ENCODE results near the gene CELF1. TPM values are rescaled to one million over a fixed set of nuclear protein-coding genes. Genes with fewer than 3 reads are reported as not detected.

CELF1 gene
- total RNA-seq, 1 donor from 2014 or later, result 106 TPM

DNA sequence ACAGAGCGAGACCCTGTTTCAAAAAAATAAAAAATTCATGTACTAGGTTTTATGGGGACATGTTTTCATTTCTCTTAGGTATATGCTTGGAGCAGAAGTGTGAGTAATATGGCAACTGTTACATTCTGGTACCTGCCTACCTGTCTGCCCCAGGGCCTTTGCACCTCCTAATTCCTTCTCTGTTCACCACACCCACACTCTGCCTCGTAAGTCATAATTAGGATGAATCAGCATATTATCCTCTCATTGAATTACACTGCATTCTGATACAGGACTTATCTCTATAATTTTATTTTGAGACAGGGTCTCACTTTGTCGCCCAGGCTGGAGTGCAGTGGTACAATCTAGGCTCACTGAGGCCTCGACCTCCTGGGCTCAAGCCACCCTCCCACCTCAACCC is 100.9 kb downstream of the CELF1 start:
- DNase-seq (ENCODE audit: extremely low read depth, low read depth, low spot score), result no peak

DNA sequence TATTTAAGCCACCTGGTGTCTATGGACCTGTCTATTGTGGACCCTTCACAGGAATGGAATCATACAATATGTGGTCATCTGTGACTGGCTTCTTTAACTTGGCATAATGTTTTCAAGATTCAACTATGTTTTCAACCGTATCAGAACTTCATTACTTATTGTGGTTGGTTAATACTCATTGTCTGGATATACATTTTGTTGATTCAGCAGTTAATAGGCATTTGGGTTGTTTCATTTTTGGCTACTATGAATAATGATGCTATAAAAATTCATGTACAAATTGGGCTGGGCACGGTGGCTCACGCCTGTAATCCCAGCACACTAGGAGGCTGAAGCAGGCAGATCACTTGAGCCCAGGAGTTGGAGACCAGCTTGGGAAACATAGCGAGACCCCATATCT is 101.5 kb downstream of the CELF1 start:
- no peak for DNase-seq (ENCODE audit: extremely low read depth, low read depth, low spot score)

DNA sequence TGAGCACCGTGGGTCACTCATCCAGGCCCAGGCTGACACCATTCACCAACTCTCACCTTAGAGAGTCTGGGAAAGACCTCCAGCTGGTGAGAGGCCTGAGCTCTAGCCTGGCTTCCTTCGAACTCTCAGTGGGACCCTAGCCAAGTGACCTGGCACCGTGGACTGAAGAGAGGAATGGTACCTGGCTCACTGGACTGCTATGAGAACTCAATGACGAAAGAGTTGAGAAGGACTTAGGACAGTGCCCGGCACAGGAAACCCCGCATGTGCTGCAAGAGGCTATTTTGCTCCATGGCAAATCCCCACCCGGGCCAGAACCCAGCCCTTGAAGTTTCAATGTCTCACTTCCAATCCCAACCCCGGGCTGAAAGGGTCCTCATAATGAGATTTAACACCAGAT is 103.4 kb downstream of the CELF1 start:
- no peak for DNase-seq (ENCODE audit: extremely low read depth, low read depth, low spot score)

DNA sequence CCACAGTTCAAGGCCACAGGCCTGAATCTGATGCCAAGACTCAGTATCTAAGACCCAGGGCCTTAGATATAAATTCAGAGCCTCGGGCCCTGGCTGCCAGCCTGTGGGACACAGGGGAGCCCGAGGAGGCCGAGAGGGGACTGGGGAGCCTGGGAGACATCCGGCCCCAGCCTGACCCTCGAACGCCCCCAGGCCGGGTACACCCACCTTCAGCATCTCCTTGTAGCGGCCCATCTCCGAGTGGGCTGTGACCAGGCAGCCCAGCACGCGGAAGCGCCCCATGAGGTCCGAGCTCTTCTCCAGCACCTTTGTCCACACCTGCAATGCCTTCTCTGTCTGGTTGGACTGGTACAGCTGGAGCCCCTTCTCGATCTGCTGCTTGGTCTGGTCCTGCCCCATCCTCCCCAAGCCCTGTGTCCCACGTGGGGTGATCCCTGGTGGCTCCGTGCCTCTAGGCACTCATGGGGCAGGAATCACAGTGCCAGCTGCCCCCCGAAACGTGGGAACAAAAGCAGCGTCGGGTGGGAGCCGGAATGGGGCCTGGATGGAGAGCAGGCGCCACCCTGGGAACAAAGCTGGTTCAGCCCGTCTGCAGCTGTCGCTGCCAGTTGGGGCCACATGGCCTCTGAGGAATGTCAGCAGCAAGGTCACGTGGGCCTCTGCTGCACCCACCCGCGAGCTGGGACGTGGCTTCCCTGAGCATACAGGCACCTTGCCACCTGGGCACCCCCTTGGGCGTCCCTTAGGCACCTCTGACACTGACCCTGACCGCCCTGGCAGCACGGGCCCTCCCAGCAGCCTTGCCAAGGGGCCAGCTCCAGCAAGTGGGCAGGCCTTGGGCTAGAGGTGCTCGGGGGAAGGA is 104.1 kb downstream of the CELF1 start, which contains the start of gene RAPSN:
Gene RAPSN (minus strand): TSS at position 571 of the 862 bp plus-strand sequence. CDS start 172 bp downstream, at position 399.
- DNase-seq (ENCODE audit: extremely low read depth, low read depth, low spot score), result no peak

DNA sequence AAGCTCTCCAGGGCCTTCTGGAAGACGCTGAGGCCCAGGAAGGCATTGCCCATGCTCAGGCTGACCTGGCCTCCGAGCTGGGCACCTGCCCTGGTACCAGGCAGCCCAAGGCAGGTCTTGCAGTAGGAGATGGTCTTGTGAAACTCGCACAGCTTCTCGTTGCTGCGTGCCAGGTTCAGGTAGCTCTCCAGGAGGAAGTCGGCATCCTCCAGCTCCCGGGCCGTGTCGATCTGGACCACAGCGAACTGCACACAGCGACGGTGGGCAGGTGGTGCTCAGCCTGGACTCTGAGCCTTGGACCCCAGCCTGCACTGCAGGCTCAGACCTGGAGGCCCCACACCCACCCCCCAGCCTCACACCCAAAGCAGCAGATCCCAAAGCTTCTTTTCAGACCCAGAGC is 105.0 kb downstream of the CELF1 start:
- DNase-seq (ENCODE audit: extremely low read depth, low read depth, low spot score), result no peak

DNA sequence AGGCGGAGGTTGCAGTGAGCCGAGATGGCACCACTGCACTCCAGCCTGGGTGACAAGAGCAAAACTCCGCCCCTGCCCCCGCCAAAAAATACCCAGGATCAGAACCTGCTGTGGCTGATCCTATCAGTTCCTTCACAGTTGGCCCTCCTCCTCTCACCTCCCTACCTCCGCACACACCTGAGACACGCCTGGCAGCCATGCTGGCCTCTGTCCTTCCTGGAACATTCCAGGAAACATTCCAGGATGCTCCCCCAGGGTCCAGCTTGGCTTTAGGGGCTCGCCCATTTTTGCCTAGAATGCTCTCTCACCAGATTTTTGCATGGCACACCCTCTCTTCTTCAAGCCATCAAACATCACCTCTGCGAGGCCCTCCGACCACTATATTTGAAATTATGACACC is 106.1 kb downstream of the CELF1 start:
- no peak for DNase-seq (ENCODE audit: extremely low read depth, low read depth, low spot score)

DNA sequence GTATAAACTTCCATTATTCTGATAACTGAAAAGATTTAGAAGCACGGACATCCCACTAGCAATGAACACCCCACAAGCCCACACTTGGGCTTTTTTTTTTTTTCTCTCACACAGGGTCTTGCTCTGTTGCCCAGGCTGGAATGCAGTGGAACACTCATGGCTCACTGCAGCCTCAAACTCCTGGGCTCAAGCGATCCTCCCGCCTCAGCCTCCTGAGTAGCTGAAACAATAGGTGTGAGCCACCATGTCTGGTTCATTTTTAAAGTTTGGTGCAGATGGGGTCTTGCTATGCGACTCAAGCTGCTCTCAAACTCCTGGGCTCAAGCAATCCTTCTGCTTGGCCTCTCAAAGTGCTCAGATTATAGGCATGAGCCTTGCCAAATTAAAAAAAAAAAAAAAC is 107.1 kb downstream of the CELF1 start:
- no peak for DNase-seq (ENCODE audit: extremely low read depth, low read depth, low spot score)

DNA sequence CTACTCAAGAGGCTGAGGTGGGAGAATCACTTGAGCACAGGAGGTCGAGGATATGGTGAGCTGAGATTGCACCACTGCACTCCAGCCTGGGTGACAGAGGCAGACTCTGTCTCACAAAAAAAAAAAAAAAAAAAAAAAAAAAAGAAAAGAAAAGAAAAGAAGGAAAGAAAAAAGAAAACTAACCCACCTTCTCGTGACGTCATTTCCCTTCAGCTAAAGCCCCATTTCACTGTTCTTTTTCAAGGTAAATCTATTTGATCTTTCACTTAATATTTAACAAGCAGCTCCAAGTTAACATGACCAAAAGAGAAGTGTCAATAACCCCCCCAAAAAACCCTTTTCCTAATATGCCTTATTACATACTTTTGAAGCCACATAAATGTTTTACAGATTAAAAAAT is 109.1 kb downstream of the CELF1 start:
- no peak for DNase-seq (ENCODE audit: extremely low read depth, low read depth, low spot score)

DNA sequence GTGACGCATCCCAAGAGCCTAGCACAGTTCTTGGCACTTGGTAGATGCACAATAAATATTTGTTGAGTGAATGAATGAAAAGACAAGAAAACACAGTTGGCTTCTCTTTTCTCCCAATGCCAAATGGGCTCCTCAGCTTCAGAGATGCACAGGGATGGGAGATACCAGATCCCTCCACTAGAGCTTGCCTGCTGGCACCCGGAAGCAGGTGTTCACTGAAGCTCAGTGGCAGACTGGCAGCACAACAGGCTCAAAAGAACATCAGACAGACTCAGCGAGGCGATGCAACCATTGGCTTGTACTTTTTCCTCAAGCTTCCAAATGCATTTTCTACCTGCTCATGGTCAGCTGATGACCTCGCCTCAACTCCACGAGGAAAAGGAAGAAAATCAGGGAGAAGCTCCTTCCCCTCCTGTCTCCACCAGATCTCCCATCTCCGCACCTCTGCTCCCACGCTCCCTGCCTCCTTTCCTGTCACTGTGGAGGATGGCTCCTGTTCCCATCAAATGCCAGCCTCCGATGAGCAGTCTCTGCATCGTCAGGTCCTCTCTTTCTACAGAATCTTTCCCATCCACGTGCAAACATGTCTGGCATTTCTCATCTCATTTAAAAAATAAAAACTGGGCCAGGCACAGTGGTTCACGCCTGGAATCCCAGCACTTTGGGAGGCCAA is 109.8 kb downstream of the CELF1 start:
- no peak for DNase-seq (ENCODE audit: extremely low read depth, low read depth, low spot score)

DNA sequence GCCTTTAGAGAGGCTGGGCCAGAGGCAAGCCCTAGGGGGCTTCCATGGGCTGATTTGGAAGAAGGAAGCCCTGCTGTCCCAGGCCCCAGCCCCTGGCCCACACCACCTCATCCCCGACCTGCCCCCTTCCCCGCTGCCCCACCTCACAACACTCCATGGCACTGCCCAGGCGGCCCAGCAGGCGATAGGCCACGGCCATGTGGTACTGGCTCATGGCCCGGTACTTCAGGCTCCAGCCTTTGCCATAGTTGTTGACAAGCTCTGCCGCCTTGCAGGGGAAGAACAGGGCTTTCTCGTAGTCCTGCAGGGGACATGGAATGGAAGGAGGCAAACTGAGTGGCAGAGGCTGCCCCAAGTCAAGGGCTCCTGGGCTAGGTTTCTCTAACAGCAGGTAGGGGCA is 110.4 kb downstream of the CELF1 start:
- DNase-seq (ENCODE audit: extremely low read depth, low read depth, low spot score), result no peak

DNA sequence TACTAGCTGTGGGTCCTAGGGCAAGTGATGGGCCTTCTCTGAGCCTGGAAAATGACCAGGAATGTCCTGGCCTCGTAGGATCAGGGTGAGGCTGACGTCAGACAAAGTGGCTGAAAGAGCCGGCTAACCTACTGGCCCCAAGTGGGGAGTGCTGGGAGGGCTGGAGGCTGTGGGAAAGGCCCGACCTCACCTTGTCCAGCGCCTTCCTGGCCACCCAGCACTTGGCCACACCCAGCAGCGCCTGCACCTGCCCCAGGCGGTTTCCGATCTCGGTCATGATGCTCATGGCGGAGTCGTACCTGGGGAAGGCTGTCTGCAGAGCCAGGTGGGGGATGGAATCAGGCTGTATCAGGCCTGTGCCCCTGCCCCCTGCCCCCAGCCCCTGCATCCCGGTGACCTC is 111.5 kb downstream of the CELF1 start:
- DNase-seq (ENCODE audit: extremely low read depth, low read depth, low spot score), result no peak

DNA sequence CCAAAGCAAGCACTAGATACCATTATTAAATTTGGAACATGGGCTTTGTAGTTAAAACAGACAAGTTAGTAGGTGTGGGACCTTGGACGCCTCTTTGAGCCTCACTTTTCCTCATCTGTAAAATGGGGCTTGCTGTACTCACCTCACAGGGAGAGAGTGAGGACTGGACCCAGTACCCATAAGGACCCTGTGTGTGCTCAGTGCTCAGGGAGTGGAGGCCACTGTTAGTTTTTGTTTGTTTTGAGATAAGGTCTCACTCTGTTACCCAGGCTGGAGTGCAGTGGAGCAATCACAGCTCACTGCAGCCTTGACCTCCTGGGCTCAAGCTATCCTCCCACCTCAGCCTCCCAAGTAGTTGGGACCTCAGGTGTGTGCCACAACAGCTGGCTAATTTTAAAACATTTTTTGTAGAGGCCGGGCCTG is 112.9 kb downstream of the CELF1 start:
- DNase-seq (ENCODE audit: extremely low read depth, low read depth, low spot score), result no peak

DNA sequence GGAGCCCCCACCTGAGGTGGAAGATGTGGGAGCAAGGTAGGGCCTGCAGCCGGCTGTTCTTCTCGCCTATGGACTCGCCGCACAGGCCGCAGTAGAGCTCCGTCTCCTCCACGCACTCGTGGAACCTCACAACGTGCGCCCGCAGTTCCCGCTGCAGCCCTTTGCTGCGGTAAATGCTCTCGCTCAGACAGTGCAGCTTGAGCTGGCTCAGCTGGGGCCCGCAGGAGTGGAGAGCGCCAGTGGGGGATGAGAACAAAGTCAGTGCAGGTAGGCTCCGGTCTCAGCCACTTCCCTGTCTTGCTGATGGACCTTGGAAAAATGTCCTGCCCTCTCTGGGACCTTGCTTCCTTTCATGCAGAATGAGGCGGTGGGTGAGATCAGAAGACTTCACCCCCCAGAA is 114.2 kb downstream of the CELF1 start:
- no peak for DNase-seq (ENCODE audit: extremely low read depth, low read depth, low spot score)

DNA sequence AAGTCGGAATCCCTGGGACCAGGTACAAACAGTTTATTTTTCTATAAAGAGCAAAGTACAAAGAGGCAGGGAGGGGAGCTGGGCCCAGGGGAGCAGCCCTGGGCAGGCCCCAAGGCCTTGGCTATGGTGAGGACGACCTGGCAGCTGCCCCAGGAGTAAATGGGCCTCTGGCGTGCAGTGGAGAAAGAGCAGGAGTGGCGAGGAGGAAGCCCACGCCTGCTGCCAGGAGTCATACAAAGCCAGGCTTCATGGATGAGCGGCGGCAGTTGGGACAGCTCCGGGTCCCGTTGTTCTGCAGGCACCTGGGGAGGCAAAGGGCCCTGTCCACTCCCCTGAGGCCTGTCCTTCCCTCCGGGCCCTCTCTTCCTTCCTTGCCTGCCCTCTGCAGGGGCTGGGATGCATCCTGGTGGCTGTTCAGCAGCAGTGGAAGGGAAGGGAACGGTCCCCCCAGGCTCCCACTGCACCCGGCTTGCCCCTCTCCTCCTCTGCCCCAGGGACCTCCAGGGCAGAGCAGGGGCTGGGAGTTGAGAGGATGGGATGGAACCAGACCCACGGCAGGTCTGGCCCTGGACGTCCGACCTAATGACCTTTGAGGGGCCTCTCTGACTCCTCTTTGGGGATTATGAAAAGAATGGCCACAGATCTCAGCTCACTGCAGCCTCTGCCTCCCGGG is 115.0 kb downstream of the CELF1 start:
- DNase-seq (ENCODE audit: extremely low read depth, low read depth, low spot score), result no peak

DNA sequence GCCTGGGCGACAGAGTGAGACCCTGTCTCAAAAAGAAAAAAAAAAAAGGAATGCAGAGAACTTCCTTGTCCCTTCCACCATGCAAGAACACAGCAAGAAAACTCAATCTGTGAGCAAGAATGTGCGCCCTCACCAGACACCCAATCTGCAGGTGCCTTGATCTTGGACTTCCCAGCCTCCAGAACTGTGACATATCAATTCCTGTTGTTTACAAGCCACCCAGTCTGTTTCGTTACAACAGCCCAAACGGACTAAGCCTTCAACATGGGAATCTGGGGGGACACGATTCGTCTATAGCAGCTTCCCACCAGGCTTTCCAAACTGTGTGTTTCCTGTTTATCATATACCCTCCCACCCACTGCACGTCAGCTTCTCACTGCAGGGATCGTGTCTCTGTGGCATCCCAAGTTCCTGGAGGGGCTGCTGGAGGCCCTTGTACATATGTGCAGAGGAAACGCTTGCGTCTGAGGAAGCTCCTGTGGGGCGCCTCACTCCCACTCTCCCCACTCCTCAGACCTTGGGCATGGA is 115.7 kb downstream of the CELF1 start:
- no peak for DNase-seq (ENCODE audit: extremely low read depth, low read depth, low spot score)

DNA sequence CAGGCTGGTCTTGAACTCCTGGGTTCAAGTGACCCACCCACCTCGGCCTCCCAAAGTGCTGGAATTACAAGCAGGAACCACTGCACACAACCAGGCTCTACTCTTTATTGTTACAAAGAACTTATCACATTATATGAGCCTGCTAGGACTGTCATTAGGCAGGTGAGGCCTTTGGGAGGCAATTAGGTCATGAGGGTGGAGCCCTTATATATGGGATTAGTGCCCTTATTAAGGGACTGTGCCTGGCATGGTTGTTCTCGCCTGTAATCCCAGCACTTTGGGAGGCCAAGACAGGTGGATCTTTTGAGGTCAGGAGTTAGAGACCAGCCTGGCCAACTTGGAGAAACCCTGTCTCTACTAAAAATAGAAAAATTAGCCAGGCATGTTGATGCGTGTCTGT is 116.2 kb downstream of the CELF1 start:
- DNase-seq (ENCODE audit: extremely low read depth, low read depth, low spot score), result no peak

DNA sequence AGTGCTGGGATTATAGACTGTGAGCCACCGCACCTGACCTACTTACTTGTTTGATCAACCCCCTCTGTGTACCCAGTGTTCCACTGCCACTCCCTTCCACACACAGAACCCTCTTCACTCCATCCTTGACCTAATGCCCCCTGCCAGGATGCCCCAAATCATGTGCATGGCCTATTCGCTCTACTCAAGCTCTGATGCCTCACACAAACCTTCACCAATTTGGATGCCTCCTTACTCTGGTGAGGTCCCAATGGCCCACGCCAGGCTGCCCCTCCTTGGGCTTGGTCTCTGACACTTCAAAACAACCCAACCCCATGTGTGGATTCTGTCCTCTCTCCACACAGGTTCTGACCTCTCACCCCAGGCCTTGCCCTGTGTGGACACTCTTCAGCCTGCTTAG is 117.2 kb downstream of the CELF1 start:
- DNase-seq (ENCODE audit: extremely low read depth, low read depth, low spot score), result no peak

DNA sequence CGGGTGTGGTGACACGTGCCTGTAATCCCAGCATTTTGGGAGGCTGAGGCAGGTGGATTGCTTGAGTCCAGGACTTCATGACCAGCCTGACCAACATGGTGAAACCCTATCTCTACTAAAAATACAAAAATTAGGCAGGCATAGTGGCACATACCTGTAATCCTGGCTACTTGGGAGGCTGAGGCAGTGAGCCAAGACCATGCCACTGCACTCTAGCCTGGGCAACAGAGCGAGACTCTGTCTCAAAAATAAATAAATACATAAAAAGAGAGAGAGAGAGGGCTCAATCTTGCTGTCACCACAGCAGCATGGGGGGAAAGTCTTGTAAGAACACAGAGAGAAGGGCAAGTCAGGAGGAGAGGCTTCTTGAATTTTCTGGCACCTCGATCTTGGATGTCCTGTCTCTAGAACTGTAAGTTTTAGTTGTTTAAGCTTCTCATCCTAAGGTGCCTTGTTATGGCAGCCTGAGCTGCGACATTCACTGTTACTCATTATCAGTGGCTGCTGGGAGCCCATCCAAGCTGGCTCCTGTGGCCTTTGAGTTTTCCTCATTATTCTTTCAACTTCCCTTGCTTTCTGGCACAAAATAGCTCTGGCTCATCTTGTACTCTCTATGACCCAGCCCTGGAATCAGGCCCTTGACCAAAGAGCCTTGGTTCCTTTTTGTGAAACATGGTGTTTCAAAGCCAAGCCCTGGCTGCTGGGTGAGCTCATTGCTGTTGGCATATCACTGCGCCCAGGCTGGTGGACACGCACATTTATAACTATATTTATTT is 118.7 kb downstream of the CELF1 start:
- DNase-seq (ENCODE audit: extremely low read depth, low read depth, low spot score), result no peak

DNA sequence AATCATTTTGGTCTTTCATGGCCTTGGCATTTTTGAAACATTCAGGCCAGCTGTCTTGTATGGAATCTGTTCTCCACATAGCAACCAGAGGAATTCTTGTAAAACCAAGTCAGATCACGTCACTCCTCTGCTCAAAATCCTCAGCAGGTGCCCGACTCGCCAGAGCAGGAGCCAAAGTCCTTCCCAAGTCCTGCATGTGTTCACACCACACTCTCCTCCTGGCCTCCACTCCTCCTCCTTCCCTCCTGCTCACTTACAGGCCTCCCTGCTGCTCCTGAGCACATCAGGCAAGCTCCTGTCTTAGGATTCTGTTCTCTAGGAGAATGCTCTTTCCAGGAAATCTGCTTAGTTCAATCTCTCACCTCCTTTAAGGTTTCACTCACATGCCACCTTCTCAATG is 119.8 kb downstream of the CELF1 start:
- no peak for DNase-seq (ENCODE audit: extremely low read depth, low read depth, low spot score)

DNA sequence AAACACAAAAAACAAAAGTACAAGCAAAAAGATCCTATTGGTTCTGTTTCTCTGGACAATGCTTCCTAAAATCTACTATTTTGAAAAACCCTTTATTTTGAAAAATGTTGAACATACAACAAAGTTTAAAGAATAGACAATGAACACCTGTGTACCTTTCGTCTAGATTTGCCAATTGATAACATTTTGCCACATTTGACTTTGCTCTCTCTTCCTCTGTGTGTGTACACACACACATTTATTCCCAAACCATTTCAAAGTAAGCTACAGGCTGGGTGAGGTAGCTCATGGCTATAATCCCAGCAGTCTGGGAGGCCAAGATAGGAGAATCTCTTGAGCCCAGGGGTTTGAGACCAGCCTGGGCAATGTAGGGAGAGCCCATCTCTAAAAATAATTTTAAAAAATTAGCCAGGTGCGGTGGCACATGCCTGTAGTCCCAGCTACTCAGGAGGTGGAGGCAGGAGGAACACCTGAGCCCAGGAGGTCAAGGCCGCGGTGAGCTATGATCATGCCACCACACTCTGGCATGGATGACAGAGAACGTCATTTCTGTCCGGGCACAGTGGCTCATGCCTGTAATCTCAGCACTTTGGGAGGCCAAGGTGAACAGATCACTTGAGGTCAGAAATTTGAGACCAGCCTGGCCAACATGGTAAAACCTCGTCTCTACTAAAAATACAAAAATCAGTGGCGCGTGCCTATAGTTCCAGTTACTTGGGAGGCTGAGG is 121.4 kb downstream of the CELF1 start:
- no peak for DNase-seq (ENCODE audit: extremely low read depth, low read depth, low spot score)

Data from glomerular endothelial cell (primary cell).